ENCODE results near the gene KIAA0513.

KIAA0513 gene

GRCh38 chr16:85027349-85027957, at the start of gene KIAA0513:
Gene KIAA0513, plus strand, starts transcription at chr16:85027795. Its CDS starts 39,277 bp downstream, at chr16:85067072.
- DNase-seq = peak; percentile 94

DNA sequence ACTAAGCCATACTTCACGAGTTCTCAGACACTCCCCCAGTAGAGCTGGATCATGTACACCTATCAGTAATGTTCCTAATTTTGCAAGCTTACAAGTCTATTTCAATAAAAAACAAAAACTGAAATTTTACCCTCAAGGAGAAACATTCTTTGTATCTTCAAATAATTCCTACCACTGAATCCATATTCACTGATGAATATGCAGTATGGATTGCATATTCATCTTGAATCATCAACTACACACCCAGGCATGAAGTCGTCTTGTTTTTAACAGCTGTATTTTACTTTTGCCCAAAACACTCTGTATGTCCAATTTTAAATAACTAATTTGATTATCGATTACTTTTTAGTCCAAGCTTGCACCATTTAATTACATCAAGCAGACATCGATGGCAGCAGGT, 48.1 kb upstream of the KIAA0513 start:
- DNase-seq = no peak

GRCh38 chr16:84982434-84982833, 45.2 kb upstream of the KIAA0513 start:
- DNase-seq = no peak

DNA sequence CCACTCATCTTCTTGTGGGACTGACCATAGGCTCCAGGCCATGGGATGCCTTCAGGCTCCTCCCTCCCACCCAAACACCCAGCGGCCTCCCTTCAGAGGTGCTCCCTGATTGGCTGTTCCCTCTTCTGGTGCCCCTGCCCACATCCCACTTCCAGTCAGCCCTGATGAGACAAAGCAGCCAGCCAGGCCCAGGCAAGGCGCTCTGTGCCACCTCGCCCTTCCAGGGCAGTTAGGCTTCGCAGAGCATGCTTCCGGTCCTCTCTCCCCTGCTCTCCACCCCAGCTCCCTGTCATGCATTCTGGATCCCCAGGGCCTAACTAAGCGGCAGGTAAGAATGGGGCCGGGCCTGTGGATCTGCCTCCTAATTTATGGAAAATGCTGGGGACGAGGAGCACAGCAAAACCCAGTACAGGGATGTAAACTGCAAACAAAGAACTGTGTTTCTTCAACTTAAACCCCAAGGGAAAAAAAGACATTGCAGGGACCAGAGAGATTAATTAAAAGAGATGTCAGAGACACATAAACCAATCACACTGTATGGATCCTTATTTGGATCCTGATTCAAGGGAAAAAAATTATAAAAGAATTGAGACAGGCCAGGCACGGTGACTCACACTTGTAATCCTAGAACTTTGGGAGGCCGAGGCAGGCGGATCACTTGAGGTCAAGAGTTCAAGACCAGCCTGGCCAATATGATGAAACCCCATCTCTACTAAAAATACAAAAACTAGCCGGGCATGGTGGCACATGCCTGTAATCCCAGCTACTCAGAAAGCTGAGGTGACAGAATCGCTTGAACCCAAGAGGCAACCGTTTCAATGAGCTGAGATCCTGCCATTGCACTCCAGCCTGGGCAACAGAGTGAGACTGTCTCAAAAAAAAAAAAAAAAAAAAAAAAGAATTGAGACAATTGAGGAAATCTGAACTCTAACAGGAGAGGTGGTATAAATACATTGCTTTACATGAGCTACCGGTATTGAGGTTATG, 42.2 kb upstream of the KIAA0513 start:
- no peak for DNase-seq

- no peak for DNase-seq
Measured at GRCh38 chr16:84986102-84986501, 41.5 kb upstream of the KIAA0513 start.

DNA sequence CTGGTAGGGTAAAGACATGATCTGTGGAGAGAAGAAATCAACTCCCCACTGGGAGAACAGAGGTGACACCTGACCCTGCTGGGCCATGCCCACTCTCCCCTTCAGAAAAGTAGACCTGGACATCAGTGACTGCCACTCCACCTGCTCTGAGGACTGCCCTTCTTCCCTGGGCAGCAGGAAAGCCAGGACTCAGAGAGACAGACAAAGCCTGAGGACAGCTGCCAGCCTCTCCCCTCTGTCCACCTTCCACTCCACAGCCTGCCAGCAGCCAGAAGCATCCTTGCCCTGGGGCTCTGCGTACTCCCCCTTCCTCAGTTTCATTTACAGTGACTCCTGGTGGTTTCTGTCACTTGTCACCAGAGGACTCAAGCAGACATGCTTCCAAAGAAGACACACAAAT, 40.7 kb upstream of the KIAA0513 start:
- no peak for DNase-seq

GRCh38 chr16:84988328-84989080, 39.1 kb upstream of the KIAA0513 start:
- no peak for DNase-seq

GRCh38 chr16:84989749-84990620, 37.6 kb upstream of the KIAA0513 start:
- DNase-seq = no peak

DNA sequence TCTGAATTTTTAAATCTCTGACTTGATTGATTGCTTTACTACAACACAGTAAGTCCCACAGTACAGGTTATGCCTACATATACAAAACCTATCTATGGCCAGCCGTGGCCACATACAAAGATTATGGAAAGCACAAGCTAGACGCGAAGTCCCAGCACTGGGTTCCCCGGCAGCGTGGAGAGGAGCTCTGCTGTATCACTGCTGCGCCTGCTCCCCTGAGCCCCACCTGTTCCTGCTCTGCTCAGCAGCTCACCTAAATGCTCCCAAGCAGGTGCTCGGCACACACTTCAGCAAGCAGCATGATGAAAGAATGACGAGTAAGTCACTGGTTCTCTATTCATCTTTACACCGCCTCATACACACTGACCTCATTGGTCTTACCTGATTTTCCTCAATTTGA, 36.8 kb upstream of the KIAA0513 start:
- DNase-seq = no peak

DNA sequence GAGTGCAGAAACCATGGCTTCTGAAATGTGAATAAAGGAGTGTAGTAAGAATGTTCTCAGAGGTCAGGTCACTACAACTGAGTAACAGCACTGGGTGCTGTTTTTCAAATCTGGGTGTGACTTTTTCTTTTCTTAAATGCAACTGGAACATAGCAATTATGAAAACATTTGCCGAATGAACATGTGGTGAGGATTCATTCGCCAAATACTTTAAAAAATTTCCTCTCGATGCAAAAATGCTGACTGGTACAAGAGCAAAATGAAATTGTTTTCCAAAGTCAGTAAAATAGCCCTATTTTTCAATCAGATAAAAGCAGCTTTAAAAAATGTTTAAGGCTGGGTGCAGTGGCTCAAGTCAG, 34.9 kb upstream of the KIAA0513 start:
- no peak for DNase-seq

DNA sequence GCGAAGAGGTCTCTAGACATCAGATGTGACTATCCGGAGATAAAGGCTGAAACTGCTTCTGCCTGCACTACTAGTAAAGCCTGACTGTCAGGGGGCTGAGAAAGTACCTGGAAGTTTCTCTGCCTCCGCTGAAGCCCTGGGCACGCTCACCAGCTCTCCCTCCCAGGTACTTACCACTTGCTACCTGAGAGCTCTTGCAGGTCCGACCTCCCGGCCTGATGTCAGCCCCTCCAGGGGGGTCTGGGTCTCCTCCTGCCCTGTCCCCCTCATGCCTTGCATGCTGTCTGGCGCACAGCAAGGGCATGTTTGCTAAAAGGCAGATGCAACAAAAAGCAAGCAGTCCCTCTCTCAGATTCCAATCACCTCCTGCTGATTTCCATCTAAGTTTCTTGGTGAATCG, 33.7 kb upstream of the KIAA0513 start:
- DNase-seq = no peak

DNA sequence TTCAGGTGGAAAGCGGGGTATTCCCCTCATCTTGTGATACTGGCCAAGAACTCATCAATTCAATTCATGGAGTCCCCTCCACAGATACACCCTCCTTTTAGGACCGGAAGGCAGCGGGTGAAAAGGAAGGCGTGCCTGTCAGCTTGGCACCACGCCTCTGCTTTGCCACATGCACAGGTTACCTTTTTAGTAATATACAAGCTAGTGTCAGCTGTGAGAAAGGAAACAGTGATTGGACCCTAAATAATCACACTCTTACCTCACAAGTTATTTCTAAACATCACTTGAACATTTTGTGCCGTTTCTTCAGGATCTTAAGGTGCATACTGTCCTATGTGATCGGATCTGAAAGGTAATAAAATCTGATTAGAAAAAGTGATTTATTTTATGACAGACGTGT, 31.9 kb upstream of the KIAA0513 start:
- no peak for DNase-seq

DNA sequence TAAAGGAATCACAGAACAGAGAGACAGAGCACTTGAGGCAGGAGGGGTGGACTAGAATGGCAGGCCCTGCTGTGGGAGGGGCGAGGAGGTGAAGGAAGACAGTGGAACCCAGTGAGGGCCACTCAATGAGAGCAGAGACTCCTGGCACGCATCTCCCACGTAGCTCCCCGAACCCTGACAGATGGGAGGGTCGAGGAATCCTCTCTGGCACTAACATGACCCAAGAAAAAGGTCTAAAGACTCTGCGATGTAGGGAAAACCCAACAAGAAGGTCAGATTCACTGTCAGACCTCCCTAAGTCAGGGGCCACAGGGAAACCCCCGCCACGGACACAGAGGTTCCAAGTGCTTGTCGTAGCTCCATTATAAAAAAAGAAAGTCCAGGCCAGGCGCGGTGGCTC, 31.2 kb upstream of the KIAA0513 start:
- DNase-seq = no peak

DNA sequence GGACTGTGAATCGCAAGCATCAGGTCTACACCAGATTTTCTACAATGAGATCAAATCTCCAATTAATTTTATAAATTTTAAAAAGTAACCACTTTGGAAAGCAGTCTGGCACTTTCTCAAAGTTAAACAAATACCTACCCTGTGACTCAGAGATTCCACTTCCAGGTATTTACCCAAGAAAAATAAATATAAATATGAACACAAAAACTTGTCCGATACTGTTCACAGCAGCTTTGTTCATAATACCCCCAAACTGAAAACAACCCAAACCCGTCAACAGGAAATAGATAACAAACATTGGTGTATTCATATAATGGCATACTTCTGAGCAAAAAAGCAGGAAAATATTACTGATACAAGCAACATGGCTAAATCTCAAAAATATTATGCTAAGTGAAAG, 28.4 kb upstream of the KIAA0513 start:
- DNase-seq = no peak

DNA sequence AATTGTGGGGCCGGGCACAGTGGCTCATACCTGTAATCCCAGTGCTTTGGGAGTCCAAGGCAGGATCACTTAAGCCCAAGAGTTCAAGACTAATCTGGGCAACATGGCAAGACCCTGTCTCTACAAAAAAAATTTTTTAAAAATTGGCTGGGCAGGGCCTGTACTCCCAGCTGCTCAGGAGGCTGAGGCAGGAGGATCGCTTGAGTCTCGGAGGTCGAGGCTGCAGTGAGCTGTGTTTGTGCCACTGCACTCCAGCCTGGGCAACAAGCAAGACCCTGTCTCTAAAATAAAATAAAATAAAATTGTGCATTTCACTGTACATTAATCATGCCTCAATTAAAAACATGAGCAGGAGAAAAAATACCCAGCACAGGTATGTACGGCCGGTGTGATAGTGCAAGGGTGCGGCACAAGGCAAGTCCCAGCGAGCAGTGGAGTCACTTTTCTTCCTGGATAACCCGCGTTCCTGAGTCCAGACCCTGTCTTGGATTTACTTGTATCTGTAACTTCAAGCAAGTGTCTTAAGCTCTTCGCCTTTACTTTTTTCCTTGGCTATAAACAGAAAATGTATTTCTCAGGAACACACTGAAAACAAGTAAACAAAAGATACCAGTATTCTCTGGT, 27.6 kb upstream of the KIAA0513 start:
- DNase-seq = no peak

DNA sequence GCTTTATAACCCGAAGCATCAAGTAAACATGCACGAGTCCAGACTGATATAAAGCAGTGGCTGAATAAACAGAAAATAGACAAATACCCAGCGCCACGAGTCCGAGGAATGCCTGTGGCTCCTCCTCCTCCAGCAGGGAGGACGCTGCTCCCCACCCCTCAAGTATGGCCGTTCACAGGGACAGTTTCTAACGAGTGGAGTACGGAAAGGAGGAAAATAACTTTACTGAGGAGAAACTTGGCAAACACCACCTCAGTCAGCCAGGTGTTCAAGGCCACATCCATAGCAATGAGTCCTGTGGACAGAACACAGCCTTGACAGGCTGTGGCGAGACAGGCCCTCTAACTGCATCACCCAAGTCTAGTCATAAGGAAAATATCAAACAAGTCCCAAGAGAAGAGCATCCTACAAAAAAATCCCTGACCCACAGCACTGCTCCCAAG, 25.5 kb upstream of the KIAA0513 start:
- no peak for DNase-seq

- no peak for DNase-seq
Measured at GRCh38 chr16:85002608-85003007, 25.0 kb upstream of the KIAA0513 start.

DNA sequence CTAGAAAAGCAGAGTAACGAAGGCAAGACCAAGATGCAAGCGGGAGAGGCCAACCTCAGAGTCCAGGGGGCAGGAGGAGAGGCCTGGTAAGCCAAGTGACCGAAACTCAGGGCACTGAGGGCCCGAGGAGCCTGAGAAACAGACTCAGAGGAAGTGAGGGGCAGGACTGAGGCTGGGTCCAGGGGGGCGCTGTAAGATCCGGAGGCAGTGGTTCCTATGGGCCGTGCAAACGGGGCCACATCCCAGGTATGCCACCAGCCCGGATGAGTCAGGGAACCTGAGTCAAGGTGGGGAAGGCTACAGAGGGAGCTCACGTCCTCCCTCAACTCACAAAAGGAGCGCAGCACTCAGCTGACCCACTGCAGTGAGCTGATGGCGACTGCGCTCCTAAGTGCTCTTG, 24.5 kb upstream of the KIAA0513 start:
- DNase-seq = no peak

- DNase-seq = no peak
Measured at GRCh38 chr16:85003725-85004586, 23.6 kb upstream of the KIAA0513 start.

- DNase-seq = no peak
Measured at GRCh38 chr16:85004587-85005205, 22.9 kb upstream of the KIAA0513 start.
